Measurements from ENCODE around the gene DDX5.
"Not testable (repeated sequence)": the region's sequence is repeated elsewhere in the genome, so short reads cannot be mapped to it uniquely, and the experiment has no call there.

The DDX5 gene

DNA sequence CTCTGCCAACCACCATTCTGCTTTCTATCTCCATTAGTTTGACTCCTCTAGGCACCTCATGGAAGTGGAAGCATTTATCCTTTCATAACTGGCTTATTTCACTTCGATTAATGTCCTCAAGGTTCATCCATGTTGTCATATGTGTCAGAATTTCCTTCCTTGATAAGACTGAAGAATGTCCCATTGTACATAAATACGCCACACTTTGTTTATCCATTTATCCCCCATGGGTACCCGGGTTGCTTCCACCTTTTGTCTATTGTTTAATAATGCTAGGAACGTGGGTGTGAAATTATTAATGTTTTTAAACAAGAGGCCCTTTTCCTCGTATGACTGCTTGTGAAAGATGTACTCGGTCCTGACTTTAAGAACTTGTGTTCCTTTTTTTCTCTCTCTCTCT lies 44.3 kb downstream of the DDX5 start:
- no peak overlapping the region for H3K4me3 ChIP-seq (ENCODE audit: low read depth in 1 of 2, low read length in 2 of 2)
- H3K27ac ChIP-seq (ENCODE audit: low read length): no peak overlapping the region
- no peaks in the 10 kb centered on the region for H3K36me3 ChIP-seq (ENCODE audit: control insufficient read depth in 1 of 2, insufficient read depth in 2 of 2, low read length in 2 of 2)
- H3K4me1 ChIP-seq (ENCODE audit: control insufficient read depth in 1 of 2, insufficient read depth in 2 of 2, low read length in 2 of 2): no peaks in the 10 kb centered on the region
- no peaks in the 10 kb centered on the region for H3K9me3 ChIP-seq (ENCODE audit: control insufficient read depth in 1 of 2, low read length in 2 of 2)
- H3K27me3 ChIP-seq (ENCODE audit: low read depth, low read length): no peaks in the 10 kb centered on the region

DNA sequence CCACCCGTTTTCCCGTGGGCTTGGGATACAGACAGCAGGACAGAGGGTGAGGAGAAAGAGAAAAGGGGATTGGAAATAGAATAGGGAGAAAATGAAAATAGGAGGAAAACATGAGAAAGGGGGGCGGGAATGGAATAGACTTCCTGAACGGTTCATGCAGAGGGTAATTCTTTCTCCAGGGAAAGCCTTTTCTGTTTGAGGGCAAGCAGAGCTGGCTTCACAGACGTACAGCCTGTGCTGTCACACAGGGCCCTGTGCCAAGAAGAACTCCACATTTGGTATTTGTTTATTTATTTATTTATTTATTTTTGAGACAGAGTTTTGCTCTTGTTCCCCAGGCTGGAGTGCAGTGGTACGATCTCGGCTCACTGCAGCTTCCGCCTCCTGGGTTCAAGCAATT lies 45.1 kb downstream of the DDX5 start:
- no peaks in the 10 kb centered on the region for H3K4me1 ChIP-seq (ENCODE audit: control insufficient read depth in 1 of 2, insufficient read depth in 2 of 2, low read length in 2 of 2)
- H3K27me3 ChIP-seq (ENCODE audit: low read depth, low read length): no peaks in the 10 kb centered on the region
- H3K4me3 ChIP-seq (ENCODE audit: low read depth in 1 of 2, low read length in 2 of 2): no peak overlapping the region
- H3K9me3 ChIP-seq (ENCODE audit: control insufficient read depth in 1 of 2, low read length in 2 of 2): no peaks in the 10 kb centered on the region
- H3K36me3 ChIP-seq (ENCODE audit: control insufficient read depth in 1 of 2, insufficient read depth in 2 of 2, low read length in 2 of 2): no peaks in the 10 kb centered on the region
- no peak overlapping the region for H3K27ac ChIP-seq (ENCODE audit: low read length)

DNA sequence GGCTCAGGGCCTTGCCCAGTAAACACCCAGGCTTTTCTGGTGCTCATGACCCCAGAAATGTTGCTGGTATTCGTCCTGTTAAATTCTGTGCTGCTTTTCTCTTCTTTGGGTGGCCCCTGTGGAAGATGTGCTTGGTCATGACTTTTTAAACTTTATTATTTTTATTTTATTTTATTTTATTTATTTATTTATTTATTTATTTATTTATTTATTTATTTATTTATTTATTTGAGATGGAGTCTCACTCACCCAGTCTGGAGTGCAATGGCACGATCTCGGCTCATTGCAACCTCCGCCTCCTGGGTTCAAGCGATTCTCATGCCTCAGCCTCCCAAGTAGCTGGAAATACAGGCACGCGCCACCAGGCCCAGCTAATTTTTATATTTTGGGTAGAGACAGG lies 46.3 kb downstream of the DDX5 start:
- H3K4me1 ChIP-seq (ENCODE audit: control insufficient read depth in 1 of 2, insufficient read depth in 2 of 2, low read length in 2 of 2); H3K27me3 ChIP-seq (ENCODE audit: low read depth, low read length); H3K27ac ChIP-seq (ENCODE audit: low read length); H3K36me3 ChIP-seq (ENCODE audit: control insufficient read depth in 1 of 2, insufficient read depth in 2 of 2, low read length in 2 of 2); H3K9me3 ChIP-seq (ENCODE audit: control insufficient read depth in 1 of 2, low read length in 2 of 2); H3K4me3 ChIP-seq (ENCODE audit: low read depth in 1 of 2, low read length in 2 of 2): not testable (repeated sequence)

DNA sequence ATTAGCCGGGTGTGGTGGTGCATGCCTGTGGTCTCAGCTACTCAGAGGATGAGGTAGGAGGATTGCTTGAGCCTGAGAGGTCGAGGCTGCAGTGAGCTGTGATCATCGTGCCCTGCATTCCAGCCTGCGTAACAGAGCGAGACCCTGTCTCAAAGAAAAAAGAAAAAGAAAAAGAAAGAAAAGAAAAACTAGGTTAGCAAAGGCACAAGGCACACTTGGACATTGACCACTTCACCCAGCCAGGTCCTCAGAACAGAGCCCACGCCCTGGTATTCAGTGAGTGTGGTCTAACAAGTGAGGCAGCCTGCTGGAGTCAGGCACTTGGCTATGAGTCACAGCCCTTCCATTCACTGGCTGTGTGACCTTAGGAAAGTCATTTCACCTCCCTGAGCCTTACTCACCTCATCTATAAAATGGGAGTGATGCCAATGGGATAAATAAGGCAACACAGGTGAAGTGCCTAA lies 46.8 kb downstream of the DDX5 start:
- H3K36me3 ChIP-seq (ENCODE audit: control insufficient read depth in 1 of 2, insufficient read depth in 2 of 2, low read length in 2 of 2): no peaks in the 10 kb centered on the region
- H3K27ac ChIP-seq (ENCODE audit: low read length): no peak overlapping the region
- no peaks in the 10 kb centered on the region for H3K27me3 ChIP-seq (ENCODE audit: low read depth, low read length)
- H3K9me3 ChIP-seq (ENCODE audit: control insufficient read depth in 1 of 2, low read length in 2 of 2): no peaks in the 10 kb centered on the region
- H3K4me3 ChIP-seq (ENCODE audit: low read depth in 1 of 2, low read length in 2 of 2): no peak overlapping the region
- no peaks in the 10 kb centered on the region for H3K4me1 ChIP-seq (ENCODE audit: control insufficient read depth in 1 of 2, insufficient read depth in 2 of 2, low read length in 2 of 2)

DNA sequence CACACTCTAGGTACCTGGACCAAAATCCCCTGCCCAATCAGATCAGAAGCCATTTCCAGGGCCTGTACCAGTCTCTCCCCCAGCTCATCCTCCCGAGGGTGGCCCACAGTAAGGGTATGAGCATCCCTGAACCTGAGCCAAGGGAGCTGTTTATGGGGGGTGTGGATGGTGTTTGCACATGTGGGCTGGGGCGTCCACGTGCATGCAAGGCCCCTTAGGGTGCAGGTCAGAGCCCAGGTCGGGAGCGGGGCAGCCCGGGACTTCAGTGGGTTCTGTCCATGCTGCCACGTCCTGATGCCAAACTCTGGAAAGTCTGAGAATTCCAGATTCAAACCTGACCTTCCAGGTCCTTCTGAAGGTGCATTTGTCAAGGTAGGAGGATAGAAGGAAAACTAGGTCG lies 47.3 kb downstream of the DDX5 start:
- no peaks in the 10 kb centered on the region for H3K4me1 ChIP-seq (ENCODE audit: control insufficient read depth in 1 of 2, insufficient read depth in 2 of 2, low read length in 2 of 2)
- no peaks in the 10 kb centered on the region for H3K36me3 ChIP-seq (ENCODE audit: control insufficient read depth in 1 of 2, insufficient read depth in 2 of 2, low read length in 2 of 2)
- no peaks in the 10 kb centered on the region for H3K9me3 ChIP-seq (ENCODE audit: control insufficient read depth in 1 of 2, low read length in 2 of 2)
- H3K27me3 ChIP-seq (ENCODE audit: low read depth, low read length): no peaks in the 10 kb centered on the region
- H3K4me3 ChIP-seq (ENCODE audit: low read depth in 1 of 2, low read length in 2 of 2): no peak overlapping the region
- no peak overlapping the region for H3K27ac ChIP-seq (ENCODE audit: low read length)

DNA sequence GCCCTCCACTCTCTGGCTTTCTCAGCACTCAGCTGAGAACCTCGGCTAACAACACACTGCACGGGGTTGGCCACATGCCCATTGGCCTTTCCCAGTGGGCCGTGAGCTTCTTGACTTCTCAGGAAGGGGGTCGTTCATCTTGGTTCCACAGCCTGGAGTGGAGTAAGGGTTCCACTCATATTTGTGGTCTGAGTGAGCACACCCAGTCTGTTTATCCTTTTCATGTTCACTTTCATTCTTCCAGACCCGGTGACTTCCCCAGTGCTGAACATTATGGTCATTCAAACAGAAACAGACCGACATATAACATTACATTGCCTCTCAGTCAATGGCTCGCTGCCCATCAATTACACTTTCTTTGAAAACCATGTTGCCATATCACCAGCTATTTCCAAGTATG lies 48.9 kb downstream of the DDX5 start:
- H3K27ac ChIP-seq (ENCODE audit: low read length): no peak overlapping the region
- H3K9me3 ChIP-seq (ENCODE audit: control insufficient read depth in 1 of 2, low read length in 2 of 2): no peaks in the 10 kb centered on the region
- no peak overlapping the region for H3K4me3 ChIP-seq (ENCODE audit: low read depth in 1 of 2, low read length in 2 of 2)
- no peaks in the 10 kb centered on the region for H3K27me3 ChIP-seq (ENCODE audit: low read depth, low read length)
- H3K36me3 ChIP-seq (ENCODE audit: control insufficient read depth in 1 of 2, insufficient read depth in 2 of 2, low read length in 2 of 2): no peaks in the 10 kb centered on the region
- H3K4me1 ChIP-seq (ENCODE audit: control insufficient read depth in 1 of 2, insufficient read depth in 2 of 2, low read length in 2 of 2): no peaks in the 10 kb centered on the region

- H3K4me1 ChIP-seq (ENCODE audit: control insufficient read depth in 1 of 2, insufficient read depth in 2 of 2, low read length in 2 of 2): no peaks in the 10 kb centered on the region
- no peak overlapping the region for H3K27ac ChIP-seq (ENCODE audit: low read length)
- no peaks in the 10 kb centered on the region for H3K36me3 ChIP-seq (ENCODE audit: control insufficient read depth in 1 of 2, insufficient read depth in 2 of 2, low read length in 2 of 2)
- H3K9me3 ChIP-seq (ENCODE audit: control insufficient read depth in 1 of 2, low read length in 2 of 2): no peaks in the 10 kb centered on the region
- H3K27me3 ChIP-seq (ENCODE audit: low read depth, low read length): no peaks in the 10 kb centered on the region
- H3K4me3 ChIP-seq (ENCODE audit: low read depth in 1 of 2, low read length in 2 of 2): no peak overlapping the region
These were observed 49.9 kb downstream of the DDX5 start for GRCh38 chr17:64455993-64456885.

DNA sequence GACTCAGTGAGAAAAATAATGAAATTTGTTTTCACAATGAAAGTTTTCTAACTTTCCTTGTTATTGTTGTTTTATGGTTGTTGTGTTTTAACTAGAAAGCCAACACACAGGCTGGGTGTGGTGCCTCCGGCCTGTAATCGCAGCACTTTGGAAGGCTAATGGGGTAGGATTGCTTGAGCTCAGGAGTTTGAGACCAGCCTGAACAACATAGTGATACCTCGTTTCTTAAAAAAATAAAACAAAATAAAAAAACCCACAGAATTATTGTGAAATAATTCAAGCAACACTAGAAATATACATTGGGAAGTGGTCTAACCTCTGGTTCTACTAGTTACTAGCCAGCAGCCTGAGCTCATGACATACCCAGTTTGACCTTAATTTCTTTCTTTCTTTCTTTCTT lies 56.5 kb downstream of the DDX5 start:
- H3K27ac ChIP-seq (ENCODE audit: low read length): peak overlapping the region; percentile 85
- no peaks in the 10 kb centered on the region for H3K27me3 ChIP-seq (ENCODE audit: low read depth, low read length)
- H3K36me3 ChIP-seq (ENCODE audit: control insufficient read depth in 1 of 2, insufficient read depth in 2 of 2, low read length in 2 of 2): peaks cover 0 to 5% of the 10 kb centered on the region in 2 donors
- no peaks in the 10 kb centered on the region for H3K4me1 ChIP-seq (ENCODE audit: control insufficient read depth in 1 of 2, insufficient read depth in 2 of 2, low read length in 2 of 2)
- peak overlapping the region in 1 of 2 donors; percentile 47 for H3K4me3 ChIP-seq (ENCODE audit: low read depth in 1 of 2, low read length in 2 of 2)
- H3K9me3 ChIP-seq (ENCODE audit: control insufficient read depth in 1 of 2, low read length in 2 of 2): no peaks in the 10 kb centered on the region

DNA sequence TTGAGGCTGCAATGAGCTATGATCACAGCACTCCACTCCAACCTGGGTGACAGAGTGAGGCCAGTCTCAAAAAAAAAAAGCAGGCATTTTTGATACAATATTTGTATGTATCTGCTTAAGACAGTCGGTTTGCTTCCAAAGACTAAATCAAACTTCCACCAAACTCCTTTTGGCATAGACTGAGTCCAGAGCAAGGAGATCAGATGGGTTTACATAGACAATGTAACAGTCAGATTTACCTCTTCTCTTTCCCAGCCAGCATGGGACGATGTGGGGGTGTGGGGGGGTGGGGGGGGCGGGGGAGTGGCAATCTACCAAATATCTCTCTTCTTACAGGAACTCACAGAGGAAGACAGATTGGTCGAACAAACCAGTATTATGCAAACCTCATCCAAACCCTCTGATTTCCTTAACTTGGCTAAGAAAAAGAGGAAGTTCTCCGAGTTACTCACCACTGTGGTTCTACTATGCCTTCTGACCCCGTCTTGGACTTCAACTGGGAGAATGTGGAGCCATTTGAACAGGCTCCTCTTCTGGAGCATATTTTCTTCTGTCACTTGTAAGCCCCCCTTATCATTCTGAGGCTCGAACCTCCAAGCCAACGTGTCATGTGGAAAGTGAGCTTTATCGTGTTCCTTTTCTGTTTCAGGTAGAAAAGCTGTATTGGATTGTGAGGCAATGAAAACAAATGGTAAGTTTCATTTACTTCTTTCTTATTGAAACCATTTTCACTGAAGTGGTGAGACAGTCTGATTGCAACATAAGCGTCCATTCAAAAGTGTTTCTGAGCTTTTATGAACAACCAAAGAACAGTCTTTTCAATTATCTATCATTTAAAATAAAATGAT lies 57.2 kb downstream of the DDX5 start, which contains the start of gene MILR1:
Gene MILR1, plus strand, starts transcription at position 451 of the 848 bp plus-strand sequence. Its CDS starts 54 bp downstream, at position 505.
- peaks cover 0 to 5% of the 10 kb centered on the region in 2 donors for H3K36me3 ChIP-seq (ENCODE audit: control insufficient read depth in 1 of 2, insufficient read depth in 2 of 2, low read length in 2 of 2)
- H3K27me3 ChIP-seq (ENCODE audit: low read depth, low read length): no peaks in the 10 kb centered on the region
- H3K4me3 ChIP-seq (ENCODE audit: low read depth in 1 of 2, low read length in 2 of 2): peak within 1 kb of the TSS in 1 of 2 donors; percentile 47
- no peaks in the 10 kb centered on the region for H3K9me3 ChIP-seq (ENCODE audit: control insufficient read depth in 1 of 2, low read length in 2 of 2)
- no peaks in the 10 kb centered on the region for H3K4me1 ChIP-seq (ENCODE audit: control insufficient read depth in 1 of 2, insufficient read depth in 2 of 2, low read length in 2 of 2)
- peak within 1 kb of the TSS; percentile 85 for H3K27ac ChIP-seq (ENCODE audit: low read length)
